HCT116 (cell line): ENCODE measurements around the gene NKTR. TPM values are rescaled to one million over a fixed set of nuclear protein-coding genes. Genes with fewer than 3 reads are reported as not detected.

Experiments
- ATAC-seq: fragments of 200-7000 bp; cut with Tn5 transposase; 2 replicates; pipeline ENCODE4 v1.9.1; 2020; ENCODE audit warnings: mild to moderate bottlenecking, moderate library complexity
- BruUV-seq: library from RNA; stranded (reverse); fragments of 400-500 nt; replicated peaks from 2 replicates; lab custom pipeline; 2021; lab: Mats Ljungman, UMichigan
- CTCF ChIA-PET: fragments of 300-600 bp; sonication (Branson Sonifier 250); formaldehyde crosslinking; loops from one replicate; lab custom pipeline; 2021; ENCODE audit warnings: antibody characterized with exemption; lab: Charles Lee
- POLR2A ChIA-PET: fragments of 300-600, 350-600 bp; sonication (Branson Sonifier 250); formaldehyde crosslinking; loops from one replicate; lab custom pipeline; 2021; ENCODE audit warnings: antibody characterized with exemption; lab: Charles Lee
- RAD21 ChIA-PET, 2 experiments: fragments of 300-600 bp; sonication (Branson Sonifier 250); formaldehyde crosslinking; loops; one replicate each; lab custom pipeline; 2023; ENCODE audit warnings: low total read pairs in 2 of 2; ENCODE audit not compliant: uncharacterized antibody in 2 of 2, unreplicated experiment in 2 of 2, low non-redundant PET in 1 of 2; lab: Charles Lee
- DNase-seq: peaks from one replicate; pipeline ENCODE4 v3.0.0-alpha.2; 2010; ENCODE audit warnings: low read depth, low spot score
- H2AFZ ChIP-seq: fragments of 200-600 bp; shearing (Covaris generic), sonication (generic); 2 replicates; pipeline ENCODE4 v1.6.1; 2017; ENCODE audit warnings: low read depth, mixed run types, mixed read lengths, antibody characterized with exemption, low read length; ENCODE audit not compliant: poor library complexity, severe bottlenecking
- H3K27ac ChIP-seq: 2 replicates; pipeline ENCODE4 v1.5.1; 2012; ENCODE audit warnings: low read depth, low read length
- H3K27me3 ChIP-seq: fragments of 200-600 bp; sonication (generic); 2 replicates; pipeline ENCODE4 v1.6.1; 2016; ENCODE audit warnings: mixed run types, low read length, mixed read lengths; ENCODE audit not compliant: insufficient read depth
- H3K36me3 ChIP-seq, 2 experiments: fragments of 200-500 bp in 1 of 2; fragments of 200-600 bp in 1 of 2; sonication (Bioruptor generic) in 1 of 2; sonication (generic) in 1 of 2; 2 replicates each; pipeline versions ENCODE4 v1.5.1 to v1.6.1; 2014 to 2016; ENCODE audit warnings: low read length in 2 of 2, inconsistent platforms in 1 of 2, mixed read lengths in 1 of 2, mixed run types in 1 of 2; ENCODE audit not compliant: insufficient read depth in 2 of 2, control insufficient read depth in 1 of 2
- H3K4me1 ChIP-seq, 2 experiments: fragments of 200-600 bp in 1 of 2; sonication (generic) in 1 of 2; 2 replicates each; pipeline versions ENCODE4 v1.5.1 to v1.6.1; 2012 to 2017; ENCODE audit warnings: low read length in 2 of 2, inconsistent platforms in 1 of 2, mild to moderate bottlenecking in 1 of 2, mixed read lengths in 1 of 2, mixed run types in 1 of 2, moderate library complexity in 1 of 2; ENCODE audit not compliant: insufficient read depth in 2 of 2, control insufficient read depth in 1 of 2
- H3K4me2 ChIP-seq: fragments of 200-600 bp; sonication (generic); 2 replicates; pipeline ENCODE4 v1.6.1; 2017; ENCODE audit warnings: mixed run types, low read length, mixed read lengths
- H3K4me3 ChIP-seq, 2 experiments: fragments of 200-600 bp in 1 of 2; sonication (generic) in 1 of 2; replicated peaks in 1 of 2; 2 replicates each; pipeline ENCODE4 v1.5.1; 2011 to 2016; ENCODE audit warnings: low read length in 2 of 2, control low read depth in 1 of 2, low read depth in 1 of 2, mild to moderate bottlenecking in 1 of 2, mixed read lengths in 1 of 2, mixed run types in 1 of 2
- H3K79me2 ChIP-seq: fragments of 200-600 bp; sonication (generic); 2 replicates; pipeline ENCODE4 v1.6.1; 2017; ENCODE audit warnings: mild to moderate bottlenecking, mixed run types, low read length, moderate library complexity, mixed read lengths; ENCODE audit not compliant: insufficient read depth
- H3K9ac ChIP-seq: fragments of 200-600 bp; sonication (generic); 2 replicates; pipeline ENCODE4 v1.6.1; 2016; ENCODE audit warnings: low read length, mixed read lengths
- H3K9me2 ChIP-seq: fragments of 200-600 bp; sonication (generic), shearing (Covaris generic); 2 replicates; pipeline ENCODE4 v1.6.1; 2017; ENCODE audit warnings: mixed run types, mild to moderate bottlenecking, moderate library complexity; ENCODE audit not compliant: insufficient read depth
- H3K9me3 ChIP-seq, 2 experiments: fragments of 200-500 bp in 1 of 2; fragments of 200-600 bp in 1 of 2; sonication (Bioruptor generic) in 1 of 2; sonication (generic) in 1 of 2; 2 replicates each; pipeline ENCODE4 v1.6.1; 2014 to 2017; ENCODE audit warnings: low read length in 2 of 2, mixed read lengths in 2 of 2, inconsistent platforms in 1 of 2, low read depth in 1 of 2, mild to moderate bottlenecking in 1 of 2, mixed run types in 1 of 2, moderate library complexity in 1 of 2; ENCODE audit not compliant: control insufficient read depth in 1 of 2, insufficient read depth in 1 of 2
- H4K20me1 ChIP-seq: fragments of 200-600 bp; sonication (generic), shearing (Covaris generic); 2 replicates; pipeline ENCODE4 v1.6.1; 2017; ENCODE audit warnings: mixed run types, mild to moderate bottlenecking, moderate library complexity; ENCODE audit not compliant: insufficient read depth
- CBX3 ChIP-seq: IDR thresholded peaks from 2 replicates; pipeline ENCODE4 v1.6.1; 2012; ENCODE audit warnings: low read depth
- CEBPB ChIP-seq: IDR thresholded peaks from 2 replicates; pipeline ENCODE4 v1.6.1; 2012; ENCODE audit warnings: low read depth
- ELF1 ChIP-seq: IDR thresholded peaks from 2 replicates; pipeline ENCODE4 v1.6.1; 2012; ENCODE audit warnings: low read depth, borderline replicate concordance
- EZH2 ChIP-seq: fragments of 200-600 bp; sonication (generic); IDR thresholded peaks from 2 replicates; pipeline ENCODE4 v1.6.1; 2017; ENCODE audit warnings: antibody characterized with exemption, mixed run types
- EZH2phosphoT487 ChIP-seq: fragments of 200-600 bp; IDR thresholded peaks from 2 replicates; pipeline ENCODE4 v1.6.1; 2018; ENCODE audit warnings: antibody characterized with exemption, borderline replicate concordance
- FOSL1 ChIP-seq: IDR thresholded peaks from 2 replicates; pipeline ENCODE4 v1.6.1; 2012; ENCODE audit warnings: low read depth
- JUND ChIP-seq: IDR thresholded peaks from 2 replicates; pipeline ENCODE4 v1.6.1; 2012
- MAX ChIP-seq: IDR thresholded peaks from 2 replicates; pipeline ENCODE4 v1.6.1; 2012
- POLR2A ChIP-seq: IDR thresholded peaks from 2 replicates; pipeline ENCODE4 v1.7.0; 2011; ENCODE audit warnings: borderline replicate concordance; ENCODE audit not compliant: insufficient read depth, insufficient read length; ENCODE audit errors: extremely low read depth
- POLR2AphosphoS5 ChIP-seq: IDR thresholded peaks from 2 replicates; pipeline ENCODE4 v1.6.1; 2011; ENCODE audit warnings: mild to moderate bottlenecking, low read depth, low read length, moderate library complexity
- SIN3A ChIP-seq: IDR thresholded peaks from 2 replicates; pipeline ENCODE4 v1.6.1; 2012; ENCODE audit warnings: low read depth
- SP1 ChIP-seq: IDR thresholded peaks from 2 replicates; pipeline ENCODE4 v1.6.1; 2012; ENCODE audit warnings: low read depth
- SRF ChIP-seq: IDR thresholded peaks from 2 replicates; pipeline ENCODE4 v1.6.1; 2012; ENCODE audit warnings: low read depth
- YY1 ChIP-seq: IDR thresholded peaks from 2 replicates; pipeline ENCODE4 v1.6.1; 2011; ENCODE audit warnings: low read length, low read depth, moderate library complexity, mild to moderate bottlenecking; ENCODE audit not compliant: insufficient replicate concordance; ENCODE audit errors: extremely low read depth
- ZFX ChIP-seq: fragments of 450-650 bp; IDR thresholded peaks from 2 replicates; pipeline ENCODE4 v1.6.1; 2017
- ZNF274 ChIP-seq: fragments of 200-500 bp; sonication (Bioruptor generic); IDR thresholded peaks from 2 replicates; pipeline ENCODE4 v1.6.1; 2014; ENCODE audit warnings: mild to moderate bottlenecking, low read depth, low read length, inconsistent platforms
- intact Hi-C: fragments of 100-400 bp; cut with micrococcal nuclease; formaldehyde crosslinking; loops from 2 replicates; pipeline ENCODE4 v1.10.0; 2022
- total RNA-seq: library from RNA; stranded (reverse); gene quantifications from one replicate; pipeline ENCODE4 v1.2.1, GENCODE V29; 2021; ENCODE audit not compliant: unreplicated experiment
- TF ChIP-seq, protein P1 (sequence below), 3 experiments: fragments of 200-600 bp in 1 of 3; sonication (generic) in 1 of 3; IDR thresholded peaks in 2 of 3; conservative IDR thresholded peaks in 1 of 3; 2 replicates each; pipeline ENCODE4 v1.5.1; 2012 to 2017; ENCODE audit warnings: low read depth in 2 of 3, low read length in 2 of 3, antibody characterized with exemption in 1 of 3, borderline replicate concordance in 1 of 3, control low read depth in 1 of 3, mild to moderate bottlenecking in 1 of 3, mixed read lengths in 1 of 3, mixed run types in 1 of 3, moderate library complexity in 1 of 3; ENCODE audit not compliant: insufficient read depth in 1 of 3
- TF ChIP-seq, protein P2 (sequence below): IDR thresholded peaks from 2 replicates; pipeline ENCODE4 v1.6.1; 2011; ENCODE audit warnings: mild to moderate bottlenecking, low read length, moderate library complexity; ENCODE audit not compliant: insufficient replicate concordance; ENCODE audit errors: extremely low read depth
- TF ChIP-seq, protein P3 (sequence below): IDR thresholded peaks from 2 replicates; pipeline ENCODE4 v1.6.1; 2012

The NKTR gene
- total RNA-seq, 1 experiment from 2014 or later: 59.7 TPM

GRCh38 chr3:42660131-42660715 lies 59.7 kb downstream of the NKTR start:
- no peaks in the 10 kb centered on the region for H3K9me3 ChIP-seq
- BruUV-seq: no TSS peak
- no peak overlapping the region for H2AFZ ChIP-seq
- H3K4me1 ChIP-seq: peaks cover 10 to 16% of the 10 kb centered on the region in 2 experiments; a peak in 3 of 4 replicates
- H3K36me3 ChIP-seq: 0 out of 4 replicates have a peak, but pooled peaks cover 0 to 3% of the 10 kb centered on the region in 2 experiments
- H3K4me3 ChIP-seq: no peak overlapping the region
- H3K79me2 ChIP-seq: no peaks in the 10 kb centered on the region
- ChIA-PET POLR2A (no interaction called here), RAD21 (no interaction called here), CTCF (interaction anchor here (1.7 kb wide), 1 partner anchor 84 kb away, joined by 6 read pairs; no protein-coding TSS in a partner anchor)
- TF ChIP-seq POLR2AphosphoS5 (no peak), MAX (no peak), ZNF274 (no peak), CBX3 (no peak), YY1 (no peak), FOSL1 (no peak), CEBPB (no peak), EZH2phosphoT487 (no peak), POLR2A (no peak), JUND (no peak), ELF1 (no peak), EZH2 (no peak), SP1 (no peak), SIN3A (no peak), ZFX (no peak), SRF (no peak)
- TF ChIP-seq, protein P1, sequence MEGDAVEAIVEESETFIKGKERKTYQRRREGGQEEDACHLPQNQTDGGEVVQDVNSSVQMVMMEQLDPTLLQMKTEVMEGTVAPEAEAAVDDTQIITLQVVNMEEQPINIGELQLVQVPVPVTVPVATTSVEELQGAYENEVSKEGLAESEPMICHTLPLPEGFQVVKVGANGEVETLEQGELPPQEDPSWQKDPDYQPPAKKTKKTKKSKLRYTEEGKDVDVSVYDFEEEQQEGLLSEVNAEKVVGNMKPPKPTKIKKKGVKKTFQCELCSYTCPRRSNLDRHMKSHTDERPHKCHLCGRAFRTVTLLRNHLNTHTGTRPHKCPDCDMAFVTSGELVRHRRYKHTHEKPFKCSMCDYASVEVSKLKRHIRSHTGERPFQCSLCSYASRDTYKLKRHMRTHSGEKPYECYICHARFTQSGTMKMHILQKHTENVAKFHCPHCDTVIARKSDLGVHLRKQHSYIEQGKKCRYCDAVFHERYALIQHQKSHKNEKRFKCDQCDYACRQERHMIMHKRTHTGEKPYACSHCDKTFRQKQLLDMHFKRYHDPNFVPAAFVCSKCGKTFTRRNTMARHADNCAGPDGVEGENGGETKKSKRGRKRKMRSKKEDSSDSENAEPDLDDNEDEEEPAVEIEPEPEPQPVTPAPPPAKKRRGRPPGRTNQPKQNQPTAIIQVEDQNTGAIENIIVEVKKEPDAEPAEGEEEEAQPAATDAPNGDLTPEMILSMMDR (IDR thresholded peaks at IDR 0.05 in 2 of 3, conservative IDR thresholded peaks at IDR 0.05 in 1 of 3; ENCODE audit: borderline replicate concordance in 1 of 3, insufficient read depth in 1 of 3, low read depth in 2 of 3, low read length in 2 of 3): no peak
- TF ChIP-seq, protein P2, sequence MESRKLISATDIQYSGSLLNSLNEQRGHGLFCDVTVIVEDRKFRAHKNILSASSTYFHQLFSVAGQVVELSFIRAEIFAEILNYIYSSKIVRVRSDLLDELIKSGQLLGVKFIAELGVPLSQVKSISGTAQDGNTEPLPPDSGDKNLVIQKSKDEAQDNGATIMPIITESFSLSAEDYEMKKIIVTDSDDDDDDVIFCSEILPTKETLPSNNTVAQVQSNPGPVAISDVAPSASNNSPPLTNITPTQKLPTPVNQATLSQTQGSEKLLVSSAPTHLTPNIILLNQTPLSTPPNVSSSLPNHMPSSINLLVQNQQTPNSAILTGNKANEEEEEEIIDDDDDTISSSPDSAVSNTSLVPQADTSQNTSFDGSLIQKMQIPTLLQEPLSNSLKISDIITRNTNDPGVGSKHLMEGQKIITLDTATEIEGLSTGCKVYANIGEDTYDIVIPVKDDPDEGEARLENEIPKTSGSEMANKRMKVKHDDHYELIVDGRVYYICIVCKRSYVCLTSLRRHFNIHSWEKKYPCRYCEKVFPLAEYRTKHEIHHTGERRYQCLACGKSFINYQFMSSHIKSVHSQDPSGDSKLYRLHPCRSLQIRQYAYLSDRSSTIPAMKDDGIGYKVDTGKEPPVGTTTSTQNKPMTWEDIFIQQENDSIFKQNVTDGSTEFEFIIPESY: no peak
- TF ChIP-seq, protein P3, sequence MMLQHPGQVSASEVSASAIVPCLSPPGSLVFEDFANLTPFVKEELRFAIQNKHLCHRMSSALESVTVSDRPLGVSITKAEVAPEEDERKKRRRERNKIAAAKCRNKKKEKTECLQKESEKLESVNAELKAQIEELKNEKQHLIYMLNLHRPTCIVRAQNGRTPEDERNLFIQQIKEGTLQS: no peak
- no peak overlapping the region for H3K9ac ChIP-seq
- no peak for ATAC-seq
- no peak overlapping the region for H3K4me2 ChIP-seq
- intact Hi-C loops: no loop called here
- H3K9me2 ChIP-seq: no peaks in the 10 kb centered on the region
- H4K20me1 ChIP-seq: no peaks in the 10 kb centered on the region
- DNase-seq: no peak
- no peaks in the 10 kb centered on the region for H3K27me3 ChIP-seq
- no peak overlapping the region for H3K27ac ChIP-seq
